ENCODE results near the gene FIBCD1.

FIBCD1 gene

DNA sequence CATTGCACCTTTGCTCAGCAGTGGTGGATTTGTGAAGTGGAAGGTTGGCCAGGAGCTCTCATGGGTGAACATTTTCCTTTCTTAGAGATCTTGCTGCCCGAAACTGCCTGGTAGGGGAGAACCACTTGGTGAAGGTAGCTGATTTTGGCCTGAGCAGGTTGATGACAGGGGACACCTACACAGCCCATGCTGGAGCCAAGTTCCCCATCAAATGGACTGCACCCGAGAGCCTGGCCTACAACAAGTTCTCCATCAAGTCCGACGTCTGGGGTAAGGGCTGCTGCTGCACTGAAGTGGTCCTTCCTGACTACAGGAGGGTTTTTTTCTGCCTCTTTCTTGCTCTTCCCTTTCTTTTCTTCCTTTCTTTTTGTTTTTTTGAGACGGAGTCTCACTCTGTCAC lies 64.3 kb downstream of the FIBCD1 start:
- DNase-seq: no peak

GRCh38 chr9:130873966-130874365 lies 65.1 kb downstream of the FIBCD1 start:
- no peak for DNase-seq

GRCh38 chr9:130872912-130873503 lies 66.0 kb downstream of the FIBCD1 start:
- DNase-seq: no peak

DNA sequence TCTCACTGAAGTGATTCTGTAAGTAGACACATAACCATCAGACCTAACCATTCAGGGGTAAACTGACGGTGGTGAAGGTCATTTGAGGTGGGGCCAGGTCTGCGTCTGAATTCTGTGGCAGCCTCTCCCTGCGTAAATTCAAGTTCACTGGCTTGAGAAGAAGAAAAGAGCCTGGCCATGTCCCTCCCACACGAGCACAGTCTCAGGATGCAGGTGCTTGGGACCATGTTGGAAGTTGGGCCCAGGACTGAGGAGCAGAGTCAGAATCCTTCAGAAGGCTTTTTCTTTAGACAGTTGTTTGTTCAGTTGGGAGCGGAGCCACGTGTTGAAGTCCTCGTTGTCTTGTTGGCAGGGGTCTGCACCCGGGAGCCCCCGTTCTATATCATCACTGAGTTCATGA lies 66.5 kb downstream of the FIBCD1 start:
- DNase-seq: no peak

DNA sequence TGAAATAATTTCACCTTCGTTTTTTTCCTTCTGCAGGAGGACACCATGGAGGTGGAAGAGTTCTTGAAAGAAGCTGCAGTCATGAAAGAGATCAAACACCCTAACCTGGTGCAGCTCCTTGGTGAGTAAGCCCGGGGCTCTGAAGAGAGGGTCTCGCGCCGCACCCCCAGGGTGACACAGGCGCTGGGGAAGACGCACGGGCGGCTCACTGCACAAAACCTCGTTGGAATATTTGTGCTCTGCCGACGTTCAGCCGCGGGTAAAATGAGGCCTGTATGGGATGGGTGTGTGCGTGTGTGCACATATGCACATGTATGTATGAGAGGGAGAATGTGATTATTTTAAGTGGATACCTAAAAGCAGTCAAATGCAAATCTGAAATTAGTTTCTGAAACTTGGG lies 67.0 kb downstream of the FIBCD1 start:
- DNase-seq: no peak

DNA sequence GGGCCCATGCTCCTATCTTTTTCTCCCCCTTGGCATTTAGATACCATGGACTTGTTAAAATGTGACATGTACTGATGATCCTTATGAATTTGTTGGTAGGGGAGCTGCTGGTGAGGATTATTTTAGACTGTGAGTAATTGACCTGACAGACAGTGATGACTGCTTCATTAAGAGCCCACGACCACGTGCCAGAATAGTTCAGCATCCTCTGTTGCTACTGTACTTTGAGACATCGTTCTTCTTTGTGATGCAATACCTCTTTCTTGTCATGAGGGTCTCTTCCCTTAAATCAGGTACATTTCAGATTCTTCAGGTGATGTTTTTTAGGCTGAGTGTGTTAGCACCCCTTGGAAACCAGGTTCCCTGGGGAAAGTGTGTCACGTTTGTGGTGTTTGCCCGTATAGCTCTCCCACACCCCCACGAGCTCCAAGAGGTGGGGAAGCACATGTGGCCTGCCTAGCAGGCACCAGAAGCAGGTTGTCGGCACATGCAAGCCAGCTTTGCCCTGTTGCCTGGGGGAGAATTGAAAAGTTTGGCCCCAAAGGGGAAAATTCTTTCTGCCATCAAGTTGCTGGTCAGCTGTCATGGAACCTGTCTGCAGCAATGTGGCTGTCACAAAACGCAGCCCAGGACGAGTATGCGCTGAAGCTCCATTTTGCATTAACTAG lies 67.5 kb downstream of the FIBCD1 start:
- DNase-seq: no peak

GRCh38 chr9:130870491-130871381 lies 68.3 kb downstream of the FIBCD1 start:
- no peak for DNase-seq

DNA sequence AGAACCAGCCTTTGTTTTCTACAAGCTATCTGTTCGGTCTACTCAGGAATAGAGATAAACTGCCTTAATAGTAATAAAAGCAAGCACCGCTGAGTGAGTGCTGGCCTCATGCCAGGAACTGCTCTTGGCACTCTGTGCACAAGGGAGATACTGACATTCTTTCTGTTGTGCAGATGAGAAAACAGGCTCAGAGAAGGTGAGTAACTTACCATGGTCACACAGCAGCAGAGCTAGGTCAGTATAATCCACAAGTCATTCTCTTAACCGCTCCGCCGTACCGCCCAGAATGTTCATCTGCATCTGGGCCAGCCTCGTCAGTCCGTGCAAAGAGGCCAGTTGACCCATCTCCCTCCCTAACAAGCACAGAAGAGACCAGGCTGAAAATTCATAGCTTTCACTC lies 69.8 kb downstream of the FIBCD1 start:
- DNase-seq: no peak

DNA sequence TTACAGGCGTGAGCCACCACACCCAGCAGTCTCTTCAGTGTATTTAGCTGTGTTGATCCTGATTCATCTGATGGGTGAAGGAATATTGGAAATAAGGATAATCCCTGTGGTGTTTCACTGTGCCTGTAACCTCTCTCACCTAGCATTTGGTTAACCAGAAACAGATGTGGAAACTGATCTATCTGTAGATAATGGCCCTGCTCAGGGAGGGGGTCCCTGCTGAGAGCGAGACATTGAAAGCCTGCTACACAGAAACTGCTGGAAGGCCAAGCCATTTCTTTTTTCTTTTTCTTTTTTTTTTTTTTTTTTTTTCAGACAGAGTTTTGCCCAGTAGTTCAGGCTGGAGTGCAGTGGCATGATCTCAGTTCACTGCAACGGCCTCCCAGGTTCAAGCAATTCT lies 70.8 kb downstream of the FIBCD1 start:
- no peak for DNase-seq

- no peak for DNase-seq
Measured at GRCh38 chr9:130867556-130867955, 71.5 kb downstream of the FIBCD1 start.

DNA sequence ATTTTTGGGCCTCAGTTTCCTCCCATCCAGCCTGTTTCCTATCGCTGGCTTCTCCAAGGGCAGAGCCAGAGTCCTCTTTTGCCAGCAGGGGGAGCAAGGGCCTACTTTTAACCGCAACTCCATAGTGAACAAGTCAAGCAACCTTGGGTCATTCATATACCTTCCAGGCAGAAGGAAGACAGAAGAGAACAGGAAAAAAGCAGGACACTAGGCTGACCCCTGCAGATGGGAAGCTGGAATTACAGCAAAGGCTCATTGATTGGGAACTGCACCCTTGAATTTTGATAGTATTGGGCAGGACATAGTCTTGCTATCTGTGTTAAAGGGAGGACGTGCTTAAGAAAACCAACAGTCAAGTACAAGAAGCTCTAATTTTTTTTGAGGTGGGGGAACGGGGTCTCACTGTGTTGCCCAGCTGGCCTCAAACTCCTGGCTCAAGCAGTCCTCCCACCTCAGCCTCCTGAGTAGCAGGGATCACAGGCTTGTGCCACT lies 72.5 kb downstream of the FIBCD1 start:
- DNase-seq: peak; percentile 27

- no peak for DNase-seq
Measured at GRCh38 chr9:130865921-130866320, 73.1 kb downstream of the FIBCD1 start.

GRCh38 chr9:130864541-130864940 lies 74.5 kb downstream of the FIBCD1 start:
- no peak for DNase-seq

- no peak for DNase-seq
Measured at GRCh38 chr9:130862747-130863146, 76.3 kb downstream of the FIBCD1 start.

GRCh38 chr9:130862217-130862616 lies 76.8 kb downstream of the FIBCD1 start:
- DNase-seq: no peak

DNA sequence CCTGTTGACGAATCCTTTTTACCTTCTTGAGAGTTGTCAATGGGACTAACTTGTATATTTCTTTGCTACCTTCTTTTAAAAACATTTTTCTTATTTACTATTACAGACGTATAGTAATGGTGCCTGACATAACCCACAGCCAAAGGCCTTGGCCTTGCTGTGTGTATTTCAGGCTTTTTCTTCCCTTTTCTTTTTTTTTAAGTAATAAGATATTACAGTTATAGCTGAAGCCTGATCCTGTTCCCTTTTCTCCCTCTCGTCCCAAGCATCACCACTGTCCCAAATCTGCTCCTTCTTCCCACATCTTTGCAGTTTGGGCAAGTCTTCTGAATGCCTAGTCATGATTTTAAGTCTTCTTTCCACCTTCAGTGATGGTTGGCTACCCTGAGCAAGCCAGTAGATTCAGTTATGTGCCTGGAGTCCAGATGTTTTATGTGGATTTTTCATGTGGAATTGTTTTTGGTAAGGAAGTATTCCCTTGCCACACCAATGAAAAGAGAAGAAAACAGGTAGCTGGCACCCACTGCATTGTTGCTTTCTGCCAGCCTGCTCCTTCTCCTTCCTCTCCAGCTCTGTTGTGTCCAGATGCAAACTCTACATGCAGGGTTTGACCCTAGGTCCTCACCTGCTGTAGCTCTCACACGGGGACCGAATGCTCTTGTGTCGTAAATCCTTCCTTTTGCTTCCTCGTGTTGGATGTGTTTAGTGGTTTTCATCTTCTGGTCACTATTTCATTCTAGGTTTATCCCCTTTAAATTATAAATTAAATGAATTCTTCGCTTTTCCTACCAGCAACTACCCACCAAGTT lies 77.5 kb downstream of the FIBCD1 start:
- no peak for DNase-seq

DNA sequence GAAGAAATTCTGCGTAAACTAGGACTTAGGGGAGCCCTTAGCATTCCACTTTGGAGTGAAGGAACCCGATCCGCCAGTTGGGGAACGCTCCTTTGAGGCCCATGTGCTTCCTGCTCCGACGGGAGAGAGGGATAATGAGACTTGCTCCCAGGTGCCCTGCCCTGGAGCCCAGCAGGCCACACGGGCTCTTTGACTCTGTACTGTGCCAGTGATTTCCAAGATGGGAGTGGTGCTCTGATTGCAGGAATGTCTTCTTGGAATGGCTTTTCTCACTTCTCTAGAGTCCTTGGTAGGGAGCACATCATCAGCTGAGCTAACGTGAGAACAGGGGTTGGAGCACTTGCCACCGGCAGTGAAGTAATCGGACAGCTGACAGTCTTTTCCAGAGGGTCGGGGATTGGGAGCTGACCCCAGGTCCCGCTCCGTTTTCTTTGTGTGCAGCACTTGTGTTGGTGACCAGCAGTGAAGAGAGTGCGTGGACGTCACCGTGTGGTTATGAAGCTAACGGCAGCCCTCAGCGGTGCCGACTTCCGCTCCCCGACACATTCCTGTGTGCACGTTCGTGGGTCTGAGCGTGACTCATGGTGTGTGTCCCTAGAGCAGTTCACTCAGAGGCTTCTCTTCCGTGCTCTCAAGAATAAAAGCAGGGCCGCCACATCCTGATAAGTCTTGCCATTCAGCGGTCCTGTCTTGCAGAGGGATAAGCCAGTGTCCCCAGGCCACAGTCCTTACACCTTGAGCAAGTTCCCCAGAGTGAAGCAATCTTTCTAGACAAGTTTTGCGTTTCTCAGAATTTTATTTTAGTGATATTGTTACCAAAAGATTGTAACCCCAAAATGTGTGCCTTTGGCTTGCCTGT lies 78.4 kb downstream of the FIBCD1 start:
- no peak for DNase-seq

DNA sequence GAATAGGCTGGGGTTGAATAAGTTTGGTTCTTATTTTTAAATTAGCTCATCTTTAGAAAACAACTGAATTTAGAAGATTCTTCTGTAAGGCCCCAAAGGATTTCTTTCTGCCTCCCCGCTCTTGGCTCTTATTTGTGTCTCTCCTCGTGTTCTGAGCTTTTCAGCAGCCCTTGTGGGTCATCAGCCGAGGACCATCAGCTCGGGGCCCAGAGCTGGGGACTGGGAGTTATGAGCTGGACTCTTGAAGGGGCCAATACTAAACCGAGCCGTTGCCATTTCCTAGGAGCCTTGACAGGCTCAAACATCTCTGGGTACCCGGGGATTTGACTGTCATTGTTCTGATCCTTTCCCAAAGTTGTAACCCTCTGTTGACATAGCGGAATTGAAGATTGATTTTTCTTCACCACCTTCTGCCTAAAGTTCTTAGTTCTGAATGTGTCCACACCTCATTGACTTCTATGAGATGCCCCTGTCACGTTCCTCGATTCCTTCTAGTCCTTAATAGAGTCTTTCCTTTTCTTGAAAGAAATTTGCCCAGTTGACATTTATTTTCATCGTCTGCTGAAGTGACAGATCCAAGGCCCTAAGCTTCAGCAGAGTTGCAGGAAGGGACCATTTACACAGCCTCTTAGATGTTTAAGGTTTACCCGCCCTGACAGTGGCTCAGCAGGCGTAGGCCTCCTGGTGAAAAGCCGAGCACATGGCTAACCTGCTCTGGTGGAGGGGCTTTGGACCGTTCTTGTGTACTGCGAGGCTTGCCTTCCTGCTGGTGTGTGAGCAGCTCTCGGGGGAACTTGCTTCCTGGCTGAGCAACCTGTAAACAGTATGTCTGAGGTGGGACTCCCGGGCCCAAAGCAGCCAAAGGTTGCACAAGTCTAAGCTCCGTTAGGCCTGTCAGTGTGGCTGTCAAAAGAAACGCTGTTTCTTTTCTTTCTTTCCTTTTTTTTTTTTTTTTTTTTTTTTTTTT lies 80.0 kb downstream of the FIBCD1 start:
- DNase-seq: no peak

- no peak for DNase-seq
Measured at GRCh38 chr9:130857864-130858738, 80.9 kb downstream of the FIBCD1 start.

- DNase-seq: no peak
Measured at GRCh38 chr9:130856474-130856873, 82.6 kb downstream of the FIBCD1 start.

Data from activated T-cell treated with anti-CD3 and anti-CD28 coated beads for 4 hours (primary cell).